Chondrocyte (in vitro differentiated cells): Measurements from ENCODE around the gene MSLN. TPM values are rescaled to one million over a fixed set of nuclear protein-coding genes. Genes with fewer than 3 reads are reported as not detected.
"Not testable (repeated sequence)": the region's sequence is repeated elsewhere in the genome, so short reads cannot be mapped to it uniquely, and the experiment has no call there.

Source experiments
- DNase-seq: peaks from one replicate; pipeline ENCODE4 v3.0.0; 2021; ENCODE audit warnings: mixed read lengths, low spot score
- H3K27ac Mint-ChIP-seq: one replicate; pipeline ENCODE4 v1.8.0; 2021; ENCODE audit warnings: mild to moderate bottlenecking, moderate library complexity, mixed read lengths; ENCODE audit not compliant: unreplicated experiment
- H3K27me3 Mint-ChIP-seq: 2 replicates; pipeline ENCODE4 v1.8.0; 2021; ENCODE audit warnings: low read depth, mixed read lengths
- H3K36me3 Mint-ChIP-seq: 2 replicates; pipeline ENCODE4 v1.8.0; 2021; ENCODE audit warnings: low read depth, mixed read lengths
- H3K4me1 Mint-ChIP-seq: 2 replicates; pipeline ENCODE4 v1.8.0; 2021; ENCODE audit warnings: low read depth, mild to moderate bottlenecking, mixed read lengths
- H3K4me3 Mint-ChIP-seq: one replicate; pipeline ENCODE4 v1.8.0; 2021; ENCODE audit warnings: mild to moderate bottlenecking, moderate library complexity, mixed read lengths; ENCODE audit not compliant: unreplicated experiment
- H3K9me3 Mint-ChIP-seq: 2 replicates; pipeline ENCODE4 v1.8.0; 2021; ENCODE audit warnings: low read depth, mixed read lengths
- total RNA-seq: library from RNA; stranded (reverse); gene quantifications from 3 replicates; pipeline ENCODE4 v1.2.1, GENCODE V29; 2021
- TF ChIP-seq, protein P1 (sequence below): fragments of 200-600 bp; sonication (generic); IDR thresholded peaks from 2 replicates; pipeline ENCODE4 v1.5.0; 2021; ENCODE audit warnings: antibody characterized with exemption, mild to moderate bottlenecking, moderate library complexity

The MSLN gene
- total RNA-seq, 1 donor from 2014 or later: not detected

DNA sequence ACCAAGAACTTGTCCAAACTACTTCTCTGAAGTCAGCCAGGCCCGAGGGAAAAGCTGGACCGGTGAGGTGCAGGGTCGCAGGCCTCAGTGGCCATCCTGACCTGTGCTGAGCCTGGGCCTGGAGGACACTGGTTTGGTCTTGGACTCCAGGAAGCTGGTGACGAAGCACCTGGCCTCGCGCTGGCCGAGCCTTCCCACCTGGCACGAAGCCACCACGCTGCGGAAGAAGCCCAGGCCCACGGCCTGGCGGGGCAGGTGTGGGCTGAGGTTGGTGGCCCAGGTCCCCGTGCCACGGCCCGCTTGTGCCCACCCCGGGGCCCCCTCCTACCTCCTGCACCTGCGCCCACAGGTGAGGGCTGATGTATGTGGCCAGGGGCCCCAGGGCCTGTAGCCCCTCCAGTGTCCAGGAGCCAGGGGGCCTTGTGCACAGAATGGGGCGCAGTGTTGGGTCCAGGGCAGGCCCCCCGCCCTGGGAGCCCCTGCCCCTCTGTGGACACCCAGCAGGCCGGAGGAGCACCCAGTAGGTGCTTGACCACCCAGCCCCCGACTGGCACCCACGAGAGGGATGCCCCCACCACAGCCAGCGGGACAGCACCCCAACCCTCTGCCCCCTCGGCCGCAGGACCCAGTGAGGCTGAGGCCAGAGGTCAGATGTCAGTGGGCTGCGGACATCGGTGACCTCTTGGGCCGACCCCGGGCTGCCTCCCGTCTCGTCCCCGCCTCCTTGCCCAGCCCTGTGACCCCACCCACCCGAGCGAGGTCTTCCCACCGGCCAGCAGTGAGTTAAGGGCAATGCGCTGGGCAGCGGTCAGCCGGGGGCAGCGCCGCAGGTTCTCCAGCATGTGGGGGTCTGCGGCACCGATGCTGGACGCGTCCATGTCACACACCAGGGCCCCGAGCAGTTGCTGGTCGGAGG is 13.8 kb downstream of the MSLN start:
- no peaks in the 10 kb centered on the region for H3K27me3 Mint-ChIP-seq
- H3K9me3 Mint-ChIP-seq: no peaks in the 10 kb centered on the region
- no peak overlapping the region for H3K27ac Mint-ChIP-seq
- H3K4me1 Mint-ChIP-seq: peaks cover 3% of the 10 kb centered on the region
- no peak for DNase-seq
- H3K4me3 Mint-ChIP-seq: no peak overlapping the region
- TF ChIP-seq, protein P1, sequence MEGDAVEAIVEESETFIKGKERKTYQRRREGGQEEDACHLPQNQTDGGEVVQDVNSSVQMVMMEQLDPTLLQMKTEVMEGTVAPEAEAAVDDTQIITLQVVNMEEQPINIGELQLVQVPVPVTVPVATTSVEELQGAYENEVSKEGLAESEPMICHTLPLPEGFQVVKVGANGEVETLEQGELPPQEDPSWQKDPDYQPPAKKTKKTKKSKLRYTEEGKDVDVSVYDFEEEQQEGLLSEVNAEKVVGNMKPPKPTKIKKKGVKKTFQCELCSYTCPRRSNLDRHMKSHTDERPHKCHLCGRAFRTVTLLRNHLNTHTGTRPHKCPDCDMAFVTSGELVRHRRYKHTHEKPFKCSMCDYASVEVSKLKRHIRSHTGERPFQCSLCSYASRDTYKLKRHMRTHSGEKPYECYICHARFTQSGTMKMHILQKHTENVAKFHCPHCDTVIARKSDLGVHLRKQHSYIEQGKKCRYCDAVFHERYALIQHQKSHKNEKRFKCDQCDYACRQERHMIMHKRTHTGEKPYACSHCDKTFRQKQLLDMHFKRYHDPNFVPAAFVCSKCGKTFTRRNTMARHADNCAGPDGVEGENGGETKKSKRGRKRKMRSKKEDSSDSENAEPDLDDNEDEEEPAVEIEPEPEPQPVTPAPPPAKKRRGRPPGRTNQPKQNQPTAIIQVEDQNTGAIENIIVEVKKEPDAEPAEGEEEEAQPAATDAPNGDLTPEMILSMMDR: no peak
- H3K36me3 Mint-ChIP-seq: no peaks in the 10 kb centered on the region

- TF ChIP-seq, protein P1: no peak
- no peak for DNase-seq
- H3K9me3 Mint-ChIP-seq: no peaks in the 10 kb centered on the region
- H3K4me3 Mint-ChIP-seq: no peak overlapping the region
- H3K36me3 Mint-ChIP-seq: no peaks in the 10 kb centered on the region
- H3K27me3 Mint-ChIP-seq: no peaks in the 10 kb centered on the region
- peaks cover 3% of the 10 kb centered on the region for H3K4me1 Mint-ChIP-seq
- H3K27ac Mint-ChIP-seq: no peak overlapping the region
Measured at GRCh38 chr16:775236-775796, 14.8 kb downstream of the MSLN start.

DNA sequence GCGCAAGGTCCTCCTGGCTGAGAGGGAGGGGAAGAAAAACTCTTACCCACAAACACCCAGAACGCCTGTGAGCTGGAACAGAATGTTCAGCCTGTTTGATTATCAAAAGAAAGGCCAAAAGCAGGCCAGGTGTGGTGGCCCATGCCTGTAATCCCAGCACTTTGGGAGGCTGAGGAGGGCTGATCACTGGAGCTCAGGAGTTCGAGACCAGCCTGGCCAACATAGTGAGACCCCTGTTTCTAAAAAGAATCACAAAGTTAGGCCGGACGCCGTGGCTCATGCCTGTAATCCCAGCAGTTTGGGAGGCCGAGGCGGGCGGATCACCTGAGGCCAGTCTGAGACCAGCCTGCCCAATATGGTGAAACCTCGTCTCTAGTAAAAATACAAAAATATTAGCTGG is 15.8 kb downstream of the MSLN start:
- H3K27me3 Mint-ChIP-seq, H3K27ac Mint-ChIP-seq, H3K4me3 Mint-ChIP-seq, H3K9me3 Mint-ChIP-seq, DNase-seq, H3K36me3 Mint-ChIP-seq, H3K4me1 Mint-ChIP-seq: not testable (repeated sequence)

DNA sequence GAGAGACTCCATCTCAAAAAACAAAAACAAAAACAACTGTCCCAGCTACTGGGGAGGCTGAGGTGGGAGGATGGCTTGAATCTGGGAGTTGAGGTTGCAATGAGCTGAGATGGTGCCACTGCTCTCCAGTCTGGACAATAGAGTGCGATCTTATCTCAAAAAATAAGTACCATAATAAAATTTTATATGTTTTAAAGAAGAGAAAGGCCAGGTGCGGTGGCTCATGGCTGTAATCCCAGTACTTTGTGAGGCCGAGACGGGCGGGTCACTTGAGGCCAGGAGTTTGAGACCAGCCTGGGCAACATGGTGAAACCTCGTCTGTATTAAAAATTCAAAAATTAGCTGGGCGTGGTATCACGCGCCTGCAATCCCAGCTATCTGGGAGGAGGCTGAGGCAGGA is 16.3 kb downstream of the MSLN start:
- TF ChIP-seq, protein P1: no peak
- H3K4me1 Mint-ChIP-seq: peaks cover 3% of the 10 kb centered on the region

GRCh38 chr16:777826-778225 is 17.3 kb downstream of the MSLN start:
- no peaks in the 10 kb centered on the region for H3K36me3 Mint-ChIP-seq
- H3K9me3 Mint-ChIP-seq: no peaks in the 10 kb centered on the region
- TF ChIP-seq, protein P1: no peak
- H3K4me1 Mint-ChIP-seq: peaks cover 3% of the 10 kb centered on the region
- no peak overlapping the region for H3K27ac Mint-ChIP-seq
- H3K27me3 Mint-ChIP-seq: no peaks in the 10 kb centered on the region
- no peak overlapping the region for H3K4me3 Mint-ChIP-seq
- no peak for DNase-seq

More for the DNA sequence above, 16.3 kb downstream of the MSLN start:
- Mint-ChIP-seq H3K4me3 (no peak overlapping the region), H3K36me3 (no peaks in the 10 kb centered on the region), H3K27me3 (no peaks in the 10 kb centered on the region), H3K9me3 (no peaks in the 10 kb centered on the region), H3K27ac (no peak overlapping the region)
- no peak for DNase-seq
